ENCODE measurements around the gene C1QB. TPM values are rescaled to one million over a fixed set of nuclear protein-coding genes. Genes with fewer than 3 reads are reported as not detected.

The C1QB gene
- total and polyA plus RNA-seq, 9 of the 15 experiments (the other 6 are each of a cell fraction or from before 2014, with no cell fraction given): 0.55 TPM; not detected in 8

DNA sequence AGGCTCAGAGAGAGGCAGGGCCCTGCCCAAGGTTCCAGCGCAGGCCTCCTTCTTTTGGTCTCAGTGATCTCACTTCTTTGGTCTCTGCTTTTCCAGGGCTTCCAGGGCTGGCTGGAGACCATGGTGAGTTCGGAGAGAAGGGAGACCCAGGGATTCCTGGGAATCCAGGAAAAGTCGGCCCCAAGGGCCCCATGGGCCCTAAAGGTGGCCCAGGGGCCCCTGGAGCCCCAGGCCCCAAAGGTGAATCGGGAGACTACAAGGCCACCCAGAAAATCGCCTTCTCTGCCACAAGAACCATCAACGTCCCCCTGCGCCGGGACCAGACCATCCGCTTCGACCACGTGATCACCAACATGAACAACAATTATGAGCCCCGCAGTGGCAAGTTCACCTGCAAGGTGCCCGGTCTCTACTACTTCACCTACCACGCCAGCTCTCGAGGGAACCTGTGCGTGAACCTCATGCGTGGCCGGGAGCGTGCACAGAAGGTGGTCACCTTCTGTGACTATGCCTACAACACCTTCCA is 7.7 kb downstream of the C1QB start (continued):
- TF ChIP-seq, protein P1, sequence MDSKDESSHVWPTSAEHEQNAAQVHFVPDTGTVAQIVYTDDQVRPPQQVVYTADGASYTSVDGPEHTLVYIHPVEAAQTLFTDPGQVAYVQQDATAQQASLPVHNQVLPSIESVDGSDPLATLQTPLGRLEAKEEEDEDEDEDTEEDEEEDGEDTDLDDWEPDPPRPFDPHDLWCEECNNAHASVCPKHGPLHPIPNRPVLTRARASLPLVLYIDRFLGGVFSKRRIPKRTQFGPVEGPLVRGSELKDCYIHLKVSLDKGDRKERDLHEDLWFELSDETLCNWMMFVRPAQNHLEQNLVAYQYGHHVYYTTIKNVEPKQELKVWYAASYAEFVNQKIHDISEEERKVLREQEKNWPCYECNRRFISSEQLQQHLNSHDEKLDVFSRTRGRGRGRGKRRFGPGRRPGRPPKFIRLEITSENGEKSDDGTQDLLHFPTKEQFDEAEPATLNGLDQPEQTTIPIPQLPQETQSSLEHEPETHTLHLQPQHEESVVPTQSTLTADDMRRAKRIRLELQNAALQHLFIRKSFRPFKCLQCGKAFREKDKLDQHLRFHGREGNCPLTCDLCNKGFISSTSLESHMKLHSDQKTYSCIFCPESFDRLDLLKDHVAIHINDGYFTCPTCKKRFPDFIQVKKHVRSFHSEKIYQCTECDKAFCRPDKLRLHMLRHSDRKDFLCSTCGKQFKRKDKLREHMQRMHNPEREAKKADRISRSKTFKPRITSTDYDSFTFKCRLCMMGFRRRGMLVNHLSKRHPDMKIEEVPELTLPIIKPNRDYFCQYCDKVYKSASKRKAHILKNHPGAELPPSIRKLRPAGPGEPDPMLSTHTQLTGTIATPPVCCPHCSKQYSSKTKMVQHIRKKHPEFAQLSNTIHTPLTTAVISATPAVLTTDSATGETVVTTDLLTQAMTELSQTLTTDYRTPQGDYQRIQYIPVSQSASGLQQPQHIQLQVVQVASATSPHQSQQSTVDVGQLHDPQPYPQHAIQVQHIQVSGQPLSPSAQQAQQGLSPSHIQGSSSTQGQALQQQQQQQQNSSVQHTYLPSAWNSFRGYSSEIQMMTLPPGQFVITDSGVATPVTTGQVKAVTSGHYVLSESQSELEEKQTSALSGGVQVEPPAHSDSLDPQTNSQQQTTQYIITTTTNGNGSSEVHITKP (IDR thresholded peaks at IDR 0.05; ENCODE audit: partially characterized antibody): peak; percentile 94
- TF ChIP-seq, protein P2, sequence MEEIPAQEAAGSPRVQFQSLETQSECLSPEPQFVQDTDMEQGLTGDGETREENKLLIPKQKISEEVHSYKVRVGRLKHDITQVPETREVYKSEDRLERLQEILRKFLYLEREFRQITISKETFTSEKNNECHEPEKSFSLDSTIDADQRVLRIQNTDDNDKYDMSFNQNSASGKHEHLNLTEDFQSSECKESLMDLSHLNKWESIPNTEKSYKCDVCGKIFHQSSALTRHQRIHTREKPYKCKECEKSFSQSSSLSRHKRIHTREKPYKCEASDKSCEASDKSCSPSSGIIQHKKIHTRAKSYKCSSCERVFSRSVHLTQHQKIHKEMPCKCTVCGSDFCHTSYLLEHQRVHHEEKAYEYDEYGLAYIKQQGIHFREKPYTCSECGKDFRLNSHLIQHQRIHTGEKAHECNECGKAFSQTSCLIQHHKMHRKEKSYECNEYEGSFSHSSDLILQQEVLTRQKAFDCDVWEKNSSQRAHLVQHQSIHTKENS (CRISPR knock-in tag; IDR thresholded peaks at IDR 0.05): no peak
- TF ChIP-seq HEY1 (CRISPR knock-in tag; IDR thresholded peaks at IDR 0.05; ENCODE audit: borderline replicate concordance): no peak
- TF ChIP-seq, protein P3, sequence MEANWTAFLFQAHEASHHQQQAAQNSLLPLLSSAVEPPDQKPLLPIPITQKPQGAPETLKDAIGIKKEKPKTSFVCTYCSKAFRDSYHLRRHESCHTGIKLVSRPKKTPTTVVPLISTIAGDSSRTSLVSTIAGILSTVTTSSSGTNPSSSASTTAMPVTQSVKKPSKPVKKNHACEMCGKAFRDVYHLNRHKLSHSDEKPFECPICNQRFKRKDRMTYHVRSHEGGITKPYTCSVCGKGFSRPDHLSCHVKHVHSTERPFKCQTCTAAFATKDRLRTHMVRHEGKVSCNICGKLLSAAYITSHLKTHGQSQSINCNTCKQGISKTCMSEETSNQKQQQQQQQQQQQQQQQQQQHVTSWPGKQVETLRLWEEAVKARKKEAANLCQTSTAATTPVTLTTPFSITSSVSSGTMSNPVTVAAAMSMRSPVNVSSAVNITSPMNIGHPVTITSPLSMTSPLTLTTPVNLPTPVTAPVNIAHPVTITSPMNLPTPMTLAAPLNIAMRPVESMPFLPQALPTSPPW (CRISPR knock-in tag; IDR thresholded peaks at IDR 0.05): no peak

Data from K562 (cell line).